Measurements from ENCODE around the gene MED27.

Gene MED27

DNA sequence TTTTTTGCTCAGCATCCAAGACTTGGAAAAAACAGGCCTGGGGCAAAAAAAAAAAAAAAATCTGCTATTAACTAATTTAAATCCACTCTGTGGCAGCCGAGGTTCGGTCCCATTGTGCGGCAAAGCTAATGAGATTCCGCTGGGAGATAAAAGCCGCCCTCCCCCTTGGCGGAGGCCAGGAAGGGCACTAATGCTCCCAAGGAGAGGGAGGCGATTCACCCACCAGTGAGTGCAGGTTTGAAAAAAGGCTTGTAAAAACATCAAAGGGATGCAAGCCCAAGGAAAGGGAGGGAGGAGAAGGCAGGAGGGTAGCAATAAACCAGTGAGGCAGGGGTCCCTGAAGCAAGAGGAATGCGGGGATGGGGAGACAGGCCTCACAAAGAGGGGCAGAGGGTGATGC is 210.3 kb downstream of the MED27 start:
- peaks cover 50% of the 10 kb centered on the region for H3K4me1 ChIP-seq (ENCODE audit: control insufficient read depth, insufficient read depth, low read length)

GRCh38 chr9:131868766-131869165 is 210.9 kb downstream of the MED27 start:
- no peaks in the 10 kb centered on the region for H3K36me3 ChIP-seq (ENCODE audit: control insufficient read depth, insufficient read depth, low read length)
- no peaks in the 10 kb centered on the region for H3K9me3 ChIP-seq (ENCODE audit: control insufficient read depth, low read length)
- no peaks in the 10 kb centered on the region for H3K27me3 ChIP-seq (ENCODE audit: control insufficient read depth, insufficient read depth, low read length, poor library complexity, severe bottlenecking)
- peaks cover 50% of the 10 kb centered on the region for H3K4me1 ChIP-seq (ENCODE audit: control insufficient read depth, insufficient read depth, low read length)
- H3K27ac ChIP-seq (ENCODE audit: insufficient read depth, low read depth, low read length, poor library complexity, severe bottlenecking) = peak overlapping the region; percentile 2
- H3K4me3 ChIP-seq (ENCODE audit: insufficient read depth, low read depth, low read length) = no peak overlapping the region
- WGBS, 2 experiments = 61 to 62% methylated on average over 10 of the region's 10 CpGs

More for the DNA sequence above, 210.3 kb downstream of the MED27 start:
- no peaks in the 10 kb centered on the region for H3K36me3 ChIP-seq (ENCODE audit: control insufficient read depth, insufficient read depth, low read length)
- no peak overlapping the region for H3K4me3 ChIP-seq (ENCODE audit: insufficient read depth, low read depth, low read length)
- peak overlapping the region; percentile 37 for H3K27ac ChIP-seq (ENCODE audit: insufficient read depth, low read depth, low read length, poor library complexity, severe bottlenecking)
- no peaks in the 10 kb centered on the region for H3K27me3 ChIP-seq (ENCODE audit: control insufficient read depth, insufficient read depth, low read length, poor library complexity, severe bottlenecking)
- WGBS, 2 experiments = 1% methylated on average over 8 of the region's 8 CpGs
- no peaks in the 10 kb centered on the region for H3K9me3 ChIP-seq (ENCODE audit: control insufficient read depth, low read length)

GRCh38 chr9:131867611-131868192 is 212.0 kb downstream of the MED27 start:
- H3K9me3 ChIP-seq (ENCODE audit: control insufficient read depth, low read length) = no peaks in the 10 kb centered on the region
- no peak overlapping the region for H3K4me3 ChIP-seq (ENCODE audit: insufficient read depth, low read depth, low read length)
- H3K27me3 ChIP-seq (ENCODE audit: control insufficient read depth, insufficient read depth, low read length, poor library complexity, severe bottlenecking) = no peaks in the 10 kb centered on the region
- 90% methylated on average over 5 of the region's 6 CpGs for WGBS, 2 experiments
- no peaks in the 10 kb centered on the region for H3K36me3 ChIP-seq (ENCODE audit: control insufficient read depth, insufficient read depth, low read length)
- peaks cover 50% of the 10 kb centered on the region for H3K4me1 ChIP-seq (ENCODE audit: control insufficient read depth, insufficient read depth, low read length)
- H3K27ac ChIP-seq (ENCODE audit: insufficient read depth, low read depth, low read length, poor library complexity, severe bottlenecking) = no peak overlapping the region

GRCh38 chr9:131865446-131866195 is 214.0 kb downstream of the MED27 start:
- H3K27ac ChIP-seq (ENCODE audit: insufficient read depth, low read depth, low read length, poor library complexity, severe bottlenecking) = no peak overlapping the region
- H3K4me1 ChIP-seq (ENCODE audit: control insufficient read depth, insufficient read depth, low read length) = peaks cover 51% of the 10 kb centered on the region
- no peak overlapping the region for H3K4me3 ChIP-seq (ENCODE audit: insufficient read depth, low read depth, low read length)
- no peaks in the 10 kb centered on the region for H3K36me3 ChIP-seq (ENCODE audit: control insufficient read depth, insufficient read depth, low read length)
- H3K9me3 ChIP-seq (ENCODE audit: control insufficient read depth, low read length) = no peaks in the 10 kb centered on the region
- no peaks in the 10 kb centered on the region for H3K27me3 ChIP-seq (ENCODE audit: control insufficient read depth, insufficient read depth, low read length, poor library complexity, severe bottlenecking)
- WGBS, 2 experiments = 77 to 81% methylated on average over 10 of the region's 10 CpGs

DNA sequence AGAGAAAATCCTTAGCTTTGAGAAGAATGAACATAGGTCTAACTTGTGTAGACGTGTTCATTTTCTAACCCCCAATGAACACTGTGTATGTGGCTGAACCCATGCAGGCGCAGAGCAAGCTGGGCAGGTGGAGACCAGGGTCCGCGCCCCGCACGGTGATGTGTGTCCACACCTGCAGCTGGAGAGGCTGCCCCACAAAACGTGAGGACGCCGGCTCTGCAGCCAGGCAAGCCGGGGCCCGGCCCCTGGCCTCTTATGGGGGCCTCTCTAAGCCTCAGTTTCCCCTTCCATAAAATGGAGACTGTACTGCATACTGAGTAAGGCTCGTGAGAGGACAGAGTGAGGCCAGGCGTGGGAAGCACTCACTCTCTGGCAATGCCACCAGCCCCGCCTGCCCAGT is 215.1 kb downstream of the MED27 start:
- H3K27ac ChIP-seq (ENCODE audit: insufficient read depth, low read depth, low read length, poor library complexity, severe bottlenecking) = no peak overlapping the region
- H3K4me1 ChIP-seq (ENCODE audit: control insufficient read depth, insufficient read depth, low read length) = peaks cover 45% of the 10 kb centered on the region
- no peak overlapping the region for H3K4me3 ChIP-seq (ENCODE audit: insufficient read depth, low read depth, low read length)
- H3K9me3 ChIP-seq (ENCODE audit: control insufficient read depth, low read length) = no peaks in the 10 kb centered on the region
- H3K36me3 ChIP-seq (ENCODE audit: control insufficient read depth, insufficient read depth, low read length) = no peaks in the 10 kb centered on the region
- H3K27me3 ChIP-seq (ENCODE audit: control insufficient read depth, insufficient read depth, low read length, poor library complexity, severe bottlenecking) = no peaks in the 10 kb centered on the region
- WGBS, 2 experiments = 95 to 96% methylated on average over 14 of the region's 14 CpGs

GRCh38 chr9:131863306-131863896 is 216.3 kb downstream of the MED27 start:
- Histone ChIP-seq H3K9me3 (ENCODE audit: control insufficient read depth, low read length) (no peaks in the 10 kb centered on the region), H3K27ac (ENCODE audit: insufficient read depth, low read depth, low read length, poor library complexity, severe bottlenecking) (no peak overlapping the region), H3K4me1 (ENCODE audit: control insufficient read depth, insufficient read depth, low read length) (peaks cover 35% of the 10 kb centered on the region), H3K36me3 (ENCODE audit: control insufficient read depth, insufficient read depth, low read length) (no peaks in the 10 kb centered on the region), H3K27me3 (ENCODE audit: control insufficient read depth, insufficient read depth, low read length, poor library complexity, severe bottlenecking) (no peaks in the 10 kb centered on the region), H3K4me3 (ENCODE audit: insufficient read depth, low read depth, low read length) (no peak overlapping the region)
- 87 to 88% methylated on average over 16 of the region's 16 CpGs for WGBS, 2 experiments

DNA sequence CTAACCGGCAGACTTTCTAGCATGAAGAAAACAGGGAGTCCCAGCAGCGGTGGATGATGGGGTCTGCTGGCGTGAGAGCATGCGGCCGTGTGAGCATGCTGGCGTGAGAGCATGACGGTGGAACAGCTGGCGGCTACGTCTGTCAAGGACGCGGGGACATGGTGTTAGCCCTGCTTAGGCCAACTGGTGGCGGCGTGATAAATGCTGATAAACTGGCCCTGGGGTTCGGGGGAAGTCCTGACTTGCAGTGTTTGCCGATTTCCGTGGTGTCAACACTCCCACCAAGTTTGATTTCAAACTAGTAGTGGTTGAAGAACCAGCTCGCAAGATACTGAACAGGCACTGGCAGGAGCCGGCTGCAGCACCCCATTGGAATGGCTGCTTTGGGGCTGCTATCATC is 217.4 kb downstream of the MED27 start:
- Histone ChIP-seq H3K36me3 (ENCODE audit: control insufficient read depth, insufficient read depth, low read length) (no peaks in the 10 kb centered on the region), H3K9me3 (ENCODE audit: control insufficient read depth, low read length) (no peaks in the 10 kb centered on the region)
- 92% methylated on average over 18 of the region's 18 CpGs for WGBS, 2 experiments

GRCh38 chr9:131860430-131860829 is 219.2 kb downstream of the MED27 start:
- no peaks in the 10 kb centered on the region for H3K27me3 ChIP-seq (ENCODE audit: control insufficient read depth, insufficient read depth, low read length, poor library complexity, severe bottlenecking)
- 95 to 96% methylated on average over 13 of the region's 13 CpGs for WGBS, 2 experiments
- H3K27ac ChIP-seq (ENCODE audit: insufficient read depth, low read depth, low read length, poor library complexity, severe bottlenecking) = no peak overlapping the region
- no peaks in the 10 kb centered on the region for H3K9me3 ChIP-seq (ENCODE audit: control insufficient read depth, low read length)
- H3K4me3 ChIP-seq (ENCODE audit: insufficient read depth, low read depth, low read length) = no peak overlapping the region
- peaks cover 14% of the 10 kb centered on the region for H3K4me1 ChIP-seq (ENCODE audit: control insufficient read depth, insufficient read depth, low read length)
- no peaks in the 10 kb centered on the region for H3K36me3 ChIP-seq (ENCODE audit: control insufficient read depth, insufficient read depth, low read length)

More for the DNA sequence above, 217.4 kb downstream of the MED27 start:
- no peaks in the 10 kb centered on the region for H3K27me3 ChIP-seq (ENCODE audit: control insufficient read depth, insufficient read depth, low read length, poor library complexity, severe bottlenecking)
- H3K4me3 ChIP-seq (ENCODE audit: insufficient read depth, low read depth, low read length) = no peak overlapping the region
- peaks cover 24% of the 10 kb centered on the region for H3K4me1 ChIP-seq (ENCODE audit: control insufficient read depth, insufficient read depth, low read length)
- no peak overlapping the region for H3K27ac ChIP-seq (ENCODE audit: insufficient read depth, low read depth, low read length, poor library complexity, severe bottlenecking)

GRCh38 chr9:131858147-131858546 is 221.5 kb downstream of the MED27 start:
- WGBS, 2 experiments = 93 to 95% methylated on average over 12 of the region's 12 CpGs
- Histone ChIP-seq H3K27me3 (ENCODE audit: control insufficient read depth, insufficient read depth, low read length, poor library complexity, severe bottlenecking) (no peaks in the 10 kb centered on the region), H3K4me3 (ENCODE audit: insufficient read depth, low read depth, low read length) (no peak overlapping the region), H3K4me1 (ENCODE audit: control insufficient read depth, insufficient read depth, low read length) (peaks cover 13% of the 10 kb centered on the region), H3K27ac (ENCODE audit: insufficient read depth, low read depth, low read length, poor library complexity, severe bottlenecking) (no peak overlapping the region), H3K9me3 (ENCODE audit: control insufficient read depth, low read length) (no peaks in the 10 kb centered on the region), H3K36me3 (ENCODE audit: control insufficient read depth, insufficient read depth, low read length) (no peaks in the 10 kb centered on the region)

DNA sequence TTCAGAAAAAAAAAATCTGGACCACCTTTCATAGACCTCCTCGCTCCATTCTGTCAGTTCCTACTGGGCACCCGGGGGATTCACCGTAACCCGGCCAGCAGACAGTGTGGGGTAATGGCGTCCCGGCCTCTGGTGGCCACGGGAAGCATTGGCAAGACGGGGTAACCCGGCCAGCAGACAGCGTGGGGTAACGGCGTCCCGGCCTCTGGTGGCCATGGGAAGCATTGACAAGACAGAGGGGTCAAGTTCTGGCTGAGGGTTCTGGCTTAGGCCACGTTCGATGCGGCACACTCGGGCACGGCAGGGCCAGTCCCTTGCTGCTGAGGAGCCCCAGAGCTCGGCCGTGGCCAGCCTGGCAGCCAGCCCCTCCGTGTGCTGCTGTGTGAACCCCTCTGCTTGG is 223.6 kb downstream of the MED27 start:
- Histone ChIP-seq H3K27ac (ENCODE audit: insufficient read depth, low read depth, low read length, poor library complexity, severe bottlenecking) (no peak overlapping the region), H3K4me1 (ENCODE audit: control insufficient read depth, insufficient read depth, low read length) (peaks cover 9% of the 10 kb centered on the region), H3K27me3 (ENCODE audit: control insufficient read depth, insufficient read depth, low read length, poor library complexity, severe bottlenecking) (no peaks in the 10 kb centered on the region), H3K9me3 (ENCODE audit: control insufficient read depth, low read length) (no peaks in the 10 kb centered on the region), H3K36me3 (ENCODE audit: control insufficient read depth, insufficient read depth, low read length) (no peaks in the 10 kb centered on the region), H3K4me3 (ENCODE audit: insufficient read depth, low read depth, low read length) (no peak overlapping the region)
- WGBS, 2 experiments = 77 to 80% methylated on average over 21 of the region's 21 CpGs
